ENCODE measurements around the gene BUD31. TPM values are rescaled to one million over a fixed set of nuclear protein-coding genes. Genes with fewer than 3 reads are reported as not detected.
A peak's percentile ranks its signal among the peaks of the same experiment; 100 is the strongest.

The BUD31 gene
- total RNA-seq, 2 experiments from 2014 or later = 80.8 to 90.4 TPM

DNA sequence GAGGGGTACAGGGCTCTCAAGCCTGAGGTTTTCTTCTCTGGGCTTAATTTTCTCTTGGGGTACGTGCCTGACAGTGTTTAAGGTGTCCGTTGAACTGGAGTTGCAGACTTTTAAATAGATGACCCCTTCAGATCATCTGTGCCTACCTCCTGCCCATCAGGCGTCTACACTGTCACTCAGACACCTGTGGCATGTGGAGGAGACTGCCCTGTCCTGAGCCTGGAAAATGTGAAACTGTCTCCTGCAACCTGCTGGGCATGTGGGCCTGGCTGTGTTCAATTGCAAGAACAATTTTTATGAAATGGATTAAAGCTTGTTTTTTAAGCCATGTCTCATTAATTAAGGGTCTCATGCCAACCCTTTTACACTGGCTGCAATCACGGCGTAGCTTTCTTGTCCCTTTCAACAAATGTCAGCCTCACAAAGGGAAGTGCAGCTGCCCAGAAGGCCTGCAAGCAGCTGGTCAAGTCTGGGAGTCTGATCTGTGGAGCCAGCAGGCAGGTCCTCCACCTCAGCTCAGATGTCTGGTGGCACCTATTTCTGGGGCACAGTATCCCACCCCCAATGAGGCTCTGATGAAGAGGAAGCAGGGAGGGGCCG is 48.4 kb downstream of the BUD31 start:
- no peaks in the 10 kb centered on the region for H3K9me3 Mint-ChIP-seq
- peaks cover 24% of the 10 kb centered on the region for H3K36me3 Mint-ChIP-seq
- ATAC-seq (ENCODE audit: low read depth) = no peak
- no peak overlapping the region for H3K27ac Mint-ChIP-seq
- H3K4me3 Mint-ChIP-seq = no peak overlapping the region
- POLR2A ChIA-PET = interaction anchor here (1.3 kb wide), 1 partner anchor 19 kb away, joined by 3 read pairs; no protein-coding TSS in a partner anchor
- no peaks in the 10 kb centered on the region for H3K27me3 Mint-ChIP-seq
- H3K4me1 Mint-ChIP-seq = peaks cover 7% of the 10 kb centered on the region
- no peak for DNase-seq

DNA sequence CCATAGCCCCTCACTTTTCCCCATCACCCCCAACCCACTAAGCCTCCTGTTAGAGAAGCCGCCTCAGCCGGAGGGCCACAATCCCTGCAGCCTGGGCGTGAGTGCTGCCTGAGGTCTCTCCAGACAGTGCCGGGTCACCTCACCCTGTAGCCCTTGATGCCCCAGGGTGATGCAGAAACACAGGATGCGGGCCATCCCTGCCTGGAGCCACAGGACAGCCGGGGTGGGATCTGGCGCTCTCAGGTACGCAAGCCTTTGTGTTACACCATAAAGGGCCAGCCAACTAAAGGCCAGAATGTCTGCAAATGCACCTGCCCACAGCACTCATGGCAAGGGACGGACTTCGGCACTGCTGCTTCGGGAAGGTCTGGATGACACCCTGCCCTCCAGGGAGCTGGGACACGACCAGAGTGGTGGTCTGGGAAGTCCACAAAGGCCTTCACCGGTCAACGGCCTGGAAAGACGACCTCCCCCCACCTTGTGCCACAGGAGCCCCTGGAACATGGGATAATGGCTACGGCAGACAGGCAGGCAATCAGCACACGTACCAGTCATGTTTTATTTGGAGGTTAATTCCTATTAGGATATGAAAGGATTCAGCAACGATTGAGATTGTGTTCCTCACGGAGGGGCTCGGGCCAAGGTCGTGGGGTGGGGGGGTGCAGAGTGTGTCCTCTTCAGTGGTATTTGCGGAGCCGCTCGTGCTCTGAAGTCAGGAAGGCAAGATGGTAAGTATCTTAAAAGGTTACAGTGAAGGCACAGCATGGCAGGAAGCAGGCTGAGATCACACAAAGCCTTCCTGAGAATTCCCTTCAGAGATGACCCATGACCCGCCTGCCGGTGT is 49.1 kb downstream of the BUD31 start:
- ATAC-seq (ENCODE audit: low read depth) = no peak
- peaks cover 31% of the 10 kb centered on the region for H3K36me3 Mint-ChIP-seq
- no peaks in the 10 kb centered on the region for H3K27me3 Mint-ChIP-seq
- H3K27ac Mint-ChIP-seq = no peak overlapping the region
- peaks cover 10% of the 10 kb centered on the region for H3K4me1 Mint-ChIP-seq
- no peak overlapping the region for H3K4me3 Mint-ChIP-seq
- DNase-seq = no peak
- H3K9me3 Mint-ChIP-seq = no peaks in the 10 kb centered on the region
- POLR2A ChIA-PET = interaction anchor here (1.3 kb wide), 1 partner anchor 20 kb away, joined by 3 read pairs; no protein-coding TSS in a partner anchor

DNA sequence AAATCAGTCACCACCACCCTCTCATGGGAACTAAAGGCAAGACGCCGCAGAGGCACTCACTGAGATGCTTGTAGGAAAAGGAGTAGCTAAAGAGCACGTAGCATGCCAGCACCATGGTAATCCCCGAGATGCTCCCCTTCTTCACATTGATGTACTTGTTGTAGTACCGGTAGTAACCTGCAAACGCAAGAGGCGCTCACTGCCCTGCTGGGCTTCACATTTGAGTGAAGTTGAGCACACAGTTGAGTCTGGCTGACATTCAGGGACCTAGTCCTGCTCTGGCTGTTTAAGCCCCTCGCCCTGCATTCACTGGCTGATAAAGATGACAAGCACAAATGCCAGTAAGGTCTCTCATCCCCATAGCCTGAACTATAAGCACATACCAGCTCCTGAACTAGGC is 50.3 kb downstream of the BUD31 start:
- Mint-ChIP-seq H3K27ac (no peak overlapping the region), H3K4me1 (peaks cover 15% of the 10 kb centered on the region), H3K27me3 (no peaks in the 10 kb centered on the region), H3K36me3 (peaks cover 30% of the 10 kb centered on the region), H3K9me3 (no peaks in the 10 kb centered on the region), H3K4me3 (no peak overlapping the region)
- POLR2A ChIA-PET = interaction anchor here (0.6 kb wide), 1 partner anchor 12 kb away, joined by 3 read pairs; no protein-coding TSS in a partner anchor
- ATAC-seq (ENCODE audit: low read depth) (peak; percentile 62), DNase-seq (no peak)

DNA sequence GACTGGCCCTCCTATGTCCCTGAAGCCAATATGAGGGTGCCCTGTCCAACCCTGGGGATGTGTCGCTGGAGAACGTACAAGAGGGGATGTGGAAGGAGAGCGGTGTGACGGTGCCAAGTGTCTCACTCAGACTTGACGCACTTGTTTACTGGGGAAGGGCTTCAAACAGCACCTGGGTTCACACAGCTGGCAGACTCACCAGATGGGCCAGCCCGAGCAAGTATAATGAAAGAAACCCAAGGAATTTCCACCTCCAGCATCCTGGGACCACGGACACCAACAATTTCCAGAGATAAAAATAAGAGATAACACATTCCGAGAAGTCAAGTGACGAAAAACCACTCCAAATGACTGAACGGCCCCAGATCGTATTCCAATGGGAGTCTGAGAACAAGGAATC is 51.9 kb downstream of the BUD31 start:
- POLR2A ChIA-PET = interaction anchor here (0.6 kb wide), 1 partner anchor 11 kb away, joined by 3 read pairs; no protein-coding TSS in a partner anchor
- DNase-seq = no peak
- H3K9me3 Mint-ChIP-seq = no peaks in the 10 kb centered on the region
- no peak for ATAC-seq (ENCODE audit: low read depth)
- H3K4me1 Mint-ChIP-seq = peaks cover 24% of the 10 kb centered on the region
- H3K27me3 Mint-ChIP-seq = no peaks in the 10 kb centered on the region
- no peak overlapping the region for H3K4me3 Mint-ChIP-seq
- H3K36me3 Mint-ChIP-seq = peaks cover 31% of the 10 kb centered on the region
- H3K27ac Mint-ChIP-seq = no peak overlapping the region

DNA sequence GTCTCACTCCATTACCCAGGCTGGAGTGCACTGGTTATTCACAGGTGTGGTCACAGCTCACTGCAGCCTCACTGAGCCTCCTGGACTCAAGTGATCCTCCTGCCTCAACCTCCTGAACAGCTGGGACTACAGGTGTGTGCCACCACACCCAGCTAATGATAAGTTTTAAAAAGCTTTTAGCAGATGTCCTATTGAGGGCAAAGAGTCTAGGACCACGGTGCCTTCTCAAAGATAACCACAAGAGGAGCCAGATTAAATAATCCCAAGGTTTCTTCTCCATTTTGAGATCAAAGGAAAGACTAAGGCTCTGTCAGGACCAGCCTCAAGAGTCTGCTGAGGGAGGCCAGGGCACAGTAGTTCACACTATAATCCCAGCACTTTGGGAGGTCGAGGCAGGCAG is 52.5 kb downstream of the BUD31 start:
- no peaks in the 10 kb centered on the region for H3K9me3 Mint-ChIP-seq
- POLR2A ChIA-PET = interaction anchor here (0.6 kb wide), 1 partner anchor 11 kb away, joined by 3 read pairs; no protein-coding TSS in a partner anchor
- no peak overlapping the region for H3K27ac Mint-ChIP-seq
- ATAC-seq (ENCODE audit: low read depth) (no peak), DNase-seq (no peak)
- no peaks in the 10 kb centered on the region for H3K27me3 Mint-ChIP-seq
- peaks cover 24% of the 10 kb centered on the region for H3K4me1 Mint-ChIP-seq
- peaks cover 31% of the 10 kb centered on the region for H3K36me3 Mint-ChIP-seq
- no peak overlapping the region for H3K4me3 Mint-ChIP-seq

DNA sequence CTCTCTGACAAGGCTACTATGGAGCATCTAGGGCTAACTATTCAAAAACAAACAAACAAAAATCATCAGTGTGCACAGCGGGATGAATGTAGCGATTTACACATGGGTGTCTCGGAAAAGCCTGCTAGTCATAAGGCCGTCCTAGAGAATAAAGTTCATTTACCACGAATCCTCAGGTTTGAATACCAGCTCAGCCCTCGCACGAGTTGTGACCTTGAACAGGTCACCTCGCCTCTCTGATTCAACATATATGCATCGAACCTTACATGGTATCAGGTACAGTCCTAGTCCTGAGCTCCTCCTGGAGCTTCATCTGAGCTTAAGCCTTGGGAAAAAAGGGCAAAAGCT is 56.6 kb downstream of the BUD31 start:
- Mint-ChIP-seq H3K36me3 (peaks cover 21% of the 10 kb centered on the region), H3K27me3 (no peaks in the 10 kb centered on the region), H3K27ac (peak overlapping the region; percentile 92), H3K9me3 (no peaks in the 10 kb centered on the region), H3K4me1 (peaks cover 22% of the 10 kb centered on the region), H3K4me3 (peak overlapping the region; percentile 89)
- peak; percentile 8 for ATAC-seq (ENCODE audit: low read depth)
- POLR2A ChIA-PET = interaction anchor here (0.6 to 3.2 kb wide), 7 partner anchors 27 to 550 kb away, joined by 3 to 12 read pairs (median 5); partner anchors contain the start of genes BUD31, CPSF4, PDAP1 and PTCD1
- DNase-seq = no peak

DNA sequence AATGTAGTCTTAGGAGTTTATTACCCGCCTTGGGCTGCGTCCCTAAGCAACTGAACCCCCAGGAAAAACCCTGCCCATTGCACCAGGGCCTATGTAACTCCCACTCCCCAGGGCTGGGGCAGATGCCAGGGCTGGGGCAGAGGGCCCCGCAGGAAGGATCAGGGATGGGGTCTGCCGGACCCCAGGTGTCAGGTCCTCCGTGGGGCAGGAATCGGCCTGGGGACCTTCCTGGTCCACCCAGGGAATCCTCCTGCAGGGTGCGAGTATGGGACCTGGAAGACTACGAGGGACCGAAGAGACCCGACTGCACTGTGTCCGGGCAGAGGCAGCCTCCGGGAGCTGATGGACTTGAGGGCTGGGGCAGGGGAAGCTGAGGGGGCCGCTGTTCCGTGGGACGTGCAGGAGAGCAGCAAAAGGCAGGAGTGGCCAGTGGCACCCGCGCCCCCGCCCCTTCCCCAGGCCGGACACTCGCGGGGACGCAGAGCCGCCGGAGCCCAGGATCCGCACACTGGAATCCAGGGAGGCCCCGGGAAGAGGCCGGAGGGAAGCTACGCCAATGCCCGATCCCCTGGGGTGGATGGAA is 59.7 kb downstream of the BUD31 start:
- DNase-seq = no peak
- Mint-ChIP-seq H3K27me3 (peaks cover 2% of the 10 kb centered on the region), H3K36me3 (peaks cover 15% of the 10 kb centered on the region), H3K4me1 (peaks cover 20% of the 10 kb centered on the region), H3K4me3 (no peak overlapping the region), H3K27ac (no peak overlapping the region), H3K9me3 (no peaks in the 10 kb centered on the region)
- ATAC-seq (ENCODE audit: low read depth) = no peak
- POLR2A ChIA-PET = interaction anchor here (0.6 kb wide), 1 partner anchor 100 kb away, joined by 3 read pairs; no protein-coding TSS in a partner anchor

Other genes starting within 250 kb of the BUD31 start
- not detected for gene KPNA7, start 200.9 kb upstream of the BUD31 start, total RNA-seq
- not detected for gene MYH16, start 136.1 kb upstream of the BUD31 start, total RNA-seq
- 10 to 100 TPM; 50.6 to 53.5 TPM for gene ARPC1A, start 83.1 kb upstream of the BUD31 start, total RNA-seq
- gene ARPC1B, start 34.2 kb upstream of the BUD31 start, total RNA-seq = 100 to 1,000 TPM; 318 to 319 TPM
- gene PDAP1, start 372 bp upstream of the BUD31 start, total RNA-seq = 10 to 100 TPM; 87.1 to 93.5 TPM
- gene PTCD1, start 29.8 kb downstream of the BUD31 start, total RNA-seq = 10 to 100 TPM; 10.7 to 11.1 TPM
- gene CPSF4, start 30.0 kb downstream of the BUD31 start, total RNA-seq = 10 to 100 TPM; 61.5 to 62.1 TPM
- gene ATP5MF, start 57.2 kb downstream of the BUD31 start, total RNA-seq = 100 to 1,000 TPM; 338 to 377 TPM
- 10 to 100 TPM; 26.0 to 26.4 TPM for gene ZNF789, start 63.9 kb downstream of the BUD31 start, total RNA-seq
- gene ZNF394, start 91.3 kb downstream of the BUD31 start, total RNA-seq = 10 to 100 TPM; 65.1 to 71.2 TPM
- gene ZKSCAN5, start 95.7 kb downstream of the BUD31 start, total RNA-seq = 10 to 100 TPM; 12.7 to 13.5 TPM
- 1 to 10 TPM; 6.9 to 7.3 TPM for gene FAM200A, start 143.1 kb downstream of the BUD31 start, total RNA-seq
- gene ZNF655, start 149.7 kb downstream of the BUD31 start, total RNA-seq = 100 to 1,000 TPM; 133 to 134 TPM
- gene TMEM225B, start 189.3 kb downstream of the BUD31 start, total RNA-seq = 1 to 10 TPM; 1.2 to 2.3 TPM
- gene ZSCAN25, start 208.0 kb downstream of the BUD31 start, total RNA-seq = 10 to 100 TPM; 35.5 to 42.5 TPM

Data from activated naive CD8-positive, alpha-beta T cell treated with anti-CD3 and anti-CD28 coated beads, Interleukin-2, amount 10 ng/mL, durations not matched to agents 7 days and 5 days (primary cell).